Body of pancreas (tissue), 4 donors: ENCODE measurements around the gene PDLIM7.

ENCODE experiments used
- POLR2A ChIP-seq, 3 donors: fragments of 450-650 bp; IDR thresholded peaks; one replicate each; pipeline ENCODE4 v1.6.1; 2016; ENCODE audit warnings: antibody characterized with exemption in 3 of 3, mild to moderate bottlenecking in 2 of 3
- TF ChIP-seq, protein P1 (sequence below), 7 experiments: fragments of 450-650 bp in 4 of 7; fragments of 200-600 bp in 3 of 7; sonication (generic) in 3 of 7; IDR thresholded peaks; one replicate each; pipeline ENCODE4 v1.5.1; 2016 to 2019; ENCODE audit warnings: antibody characterized with exemption in 7 of 7

DNA sequence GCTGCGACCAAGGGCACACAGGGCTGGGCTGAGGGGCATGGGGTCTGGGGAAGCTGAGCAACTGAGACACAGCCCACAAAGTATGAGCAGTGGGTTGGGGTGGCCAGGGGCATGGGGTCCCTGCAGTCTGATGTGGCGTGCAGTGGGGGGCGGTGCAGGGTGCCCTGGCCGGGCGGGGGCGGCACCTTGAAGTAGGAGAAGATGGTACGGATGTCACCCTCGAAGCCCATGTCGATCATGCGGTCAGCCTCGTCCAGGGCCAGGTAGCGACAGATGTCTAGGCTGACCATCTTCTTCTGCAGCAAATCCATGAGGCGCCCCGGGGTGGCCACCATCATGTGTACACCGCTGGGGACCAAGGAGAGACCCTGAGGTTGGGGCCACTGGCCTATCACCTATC, 16.1 kb upstream of the PDLIM7 start:
- TF ChIP-seq, protein P1, sequence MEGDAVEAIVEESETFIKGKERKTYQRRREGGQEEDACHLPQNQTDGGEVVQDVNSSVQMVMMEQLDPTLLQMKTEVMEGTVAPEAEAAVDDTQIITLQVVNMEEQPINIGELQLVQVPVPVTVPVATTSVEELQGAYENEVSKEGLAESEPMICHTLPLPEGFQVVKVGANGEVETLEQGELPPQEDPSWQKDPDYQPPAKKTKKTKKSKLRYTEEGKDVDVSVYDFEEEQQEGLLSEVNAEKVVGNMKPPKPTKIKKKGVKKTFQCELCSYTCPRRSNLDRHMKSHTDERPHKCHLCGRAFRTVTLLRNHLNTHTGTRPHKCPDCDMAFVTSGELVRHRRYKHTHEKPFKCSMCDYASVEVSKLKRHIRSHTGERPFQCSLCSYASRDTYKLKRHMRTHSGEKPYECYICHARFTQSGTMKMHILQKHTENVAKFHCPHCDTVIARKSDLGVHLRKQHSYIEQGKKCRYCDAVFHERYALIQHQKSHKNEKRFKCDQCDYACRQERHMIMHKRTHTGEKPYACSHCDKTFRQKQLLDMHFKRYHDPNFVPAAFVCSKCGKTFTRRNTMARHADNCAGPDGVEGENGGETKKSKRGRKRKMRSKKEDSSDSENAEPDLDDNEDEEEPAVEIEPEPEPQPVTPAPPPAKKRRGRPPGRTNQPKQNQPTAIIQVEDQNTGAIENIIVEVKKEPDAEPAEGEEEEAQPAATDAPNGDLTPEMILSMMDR (IDR thresholded peaks at IDR 0.05): no peak
- no peak for TF ChIP-seq POLR2A (IDR thresholded peaks at IDR 0.05)
